Left ventricle myocardium inferior (tissue), 1 donor: ENCODE measurements around the gene FAM107B. TPM values are rescaled to one million over a fixed set of nuclear protein-coding genes. Genes with fewer than 3 reads are reported as not detected.

Source experiments
- DNase-seq: peaks from one replicate; pipeline ENCODE4 v3.0.0-alpha.2; 2020
- H3K27ac ChIP-seq: fragments of 200-600 bp; replicated peaks from 2 replicates; pipeline ENCODE4 v1.8.0; 2021
- H3K27me3 ChIP-seq: fragments of 200-600 bp; 2 replicates; pipeline ENCODE4 v1.8.0; 2021; ENCODE audit warnings: low read depth
- H3K36me3 ChIP-seq: fragments of 200-600 bp; 2 replicates; pipeline ENCODE4 v1.8.0; 2021
- H3K4me1 ChIP-seq: fragments of 200-600 bp; 2 replicates; pipeline ENCODE4 v1.8.0; 2021
- H3K4me3 ChIP-seq: fragments of 200-600 bp; 2 replicates; pipeline ENCODE4 v1.8.0; 2021; ENCODE audit warnings: mild to moderate bottlenecking, moderate library complexity
- H3K9me3 ChIP-seq: fragments of 200-600 bp; replicated peaks from 2 replicates; pipeline ENCODE4 v1.8.0; 2021
- intact Hi-C: fragments of 100-400 bp; cut with micrococcal nuclease; formaldehyde crosslinking; loops from one replicate; pipeline ENCODE4 v1.11.0; 2022
- total RNA-seq: library from RNA; stranded (reverse); fragmentation: NEBNext Ultra II Directional; extraction: Animal tissue kit (Norgen Biotek cat#: 25700); gene quantifications from one replicate; pipeline ENCODE4 v1.2.1, GENCODE V29; 2021
- TF ChIP-seq, protein P1 (sequence below): fragments of 200-600 bp; IDR thresholded peaks from 2 replicates; pipeline ENCODE4 v1.8.0; 2021; ENCODE audit warnings: antibody characterized with exemption, mild to moderate bottlenecking, borderline replicate concordance
- donor health status: DM: no; HTN: yes; CAD: no; lungs with severe emphysema.

The FAM107B gene
- total RNA-seq, 1 donor from 2014 or later = 4.7 TPM

DNA sequence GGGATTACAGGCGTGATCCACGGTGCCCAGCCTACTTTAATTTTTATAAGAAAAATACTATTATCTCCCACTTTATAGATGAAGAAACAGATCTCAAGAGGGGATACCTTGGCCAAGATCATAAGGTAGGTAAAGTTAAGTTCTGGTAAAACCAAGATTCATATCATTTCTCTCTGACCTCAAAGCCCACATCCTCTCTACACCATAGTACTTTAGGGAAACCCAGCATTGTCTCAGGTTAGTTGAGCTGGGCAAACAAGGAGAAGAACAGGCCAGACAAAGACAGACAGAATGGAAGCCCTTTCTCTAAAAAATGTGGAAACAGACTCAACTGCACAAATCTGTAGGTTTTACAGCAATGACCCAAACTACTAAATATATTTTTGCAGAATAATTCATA, 246.2 kb downstream of the FAM107B start:
- no peak overlapping the region for H3K4me3 ChIP-seq
- no peaks in the 10 kb centered on the region for H3K27me3 ChIP-seq
- H3K9me3 ChIP-seq = no peaks in the 10 kb centered on the region
- TF ChIP-seq, protein P1, sequence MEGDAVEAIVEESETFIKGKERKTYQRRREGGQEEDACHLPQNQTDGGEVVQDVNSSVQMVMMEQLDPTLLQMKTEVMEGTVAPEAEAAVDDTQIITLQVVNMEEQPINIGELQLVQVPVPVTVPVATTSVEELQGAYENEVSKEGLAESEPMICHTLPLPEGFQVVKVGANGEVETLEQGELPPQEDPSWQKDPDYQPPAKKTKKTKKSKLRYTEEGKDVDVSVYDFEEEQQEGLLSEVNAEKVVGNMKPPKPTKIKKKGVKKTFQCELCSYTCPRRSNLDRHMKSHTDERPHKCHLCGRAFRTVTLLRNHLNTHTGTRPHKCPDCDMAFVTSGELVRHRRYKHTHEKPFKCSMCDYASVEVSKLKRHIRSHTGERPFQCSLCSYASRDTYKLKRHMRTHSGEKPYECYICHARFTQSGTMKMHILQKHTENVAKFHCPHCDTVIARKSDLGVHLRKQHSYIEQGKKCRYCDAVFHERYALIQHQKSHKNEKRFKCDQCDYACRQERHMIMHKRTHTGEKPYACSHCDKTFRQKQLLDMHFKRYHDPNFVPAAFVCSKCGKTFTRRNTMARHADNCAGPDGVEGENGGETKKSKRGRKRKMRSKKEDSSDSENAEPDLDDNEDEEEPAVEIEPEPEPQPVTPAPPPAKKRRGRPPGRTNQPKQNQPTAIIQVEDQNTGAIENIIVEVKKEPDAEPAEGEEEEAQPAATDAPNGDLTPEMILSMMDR = no peak
- no peak for DNase-seq
- no peaks in the 10 kb centered on the region for H3K4me1 ChIP-seq
- intact Hi-C loops = no loop called here
- H3K27ac ChIP-seq = no peak overlapping the region
- peaks cover 3% of the 10 kb centered on the region for H3K36me3 ChIP-seq

DNA sequence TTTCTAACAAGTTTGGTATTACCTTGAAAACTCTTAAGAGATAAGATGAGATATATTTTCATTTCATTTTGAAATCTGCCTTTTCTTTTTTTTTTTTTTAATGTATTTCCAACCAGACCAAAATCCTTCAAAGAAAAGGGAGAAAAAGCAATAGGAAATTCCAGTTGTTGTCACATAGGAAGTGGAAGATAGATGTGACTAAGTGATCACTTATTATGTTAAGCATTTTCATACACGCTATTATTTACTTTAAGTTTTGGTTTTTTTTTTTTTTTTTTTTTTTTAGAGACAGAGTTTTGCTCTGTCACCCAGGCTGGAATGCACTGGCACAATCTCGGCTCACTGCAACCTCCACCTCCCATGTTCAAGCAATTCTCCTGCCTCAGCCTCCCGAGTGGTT, 246.8 kb downstream of the FAM107B start:
- Histone ChIP-seq H3K4me3 (no peak overlapping the region), H3K9me3 (no peaks in the 10 kb centered on the region), H3K36me3 (peaks cover 3% of the 10 kb centered on the region), H3K4me1 (no peaks in the 10 kb centered on the region), H3K27me3 (no peaks in the 10 kb centered on the region), H3K27ac (no peak overlapping the region)
- no peak for DNase-seq
- intact Hi-C loops = no loop called here
- TF ChIP-seq, protein P1 = no peak

DNA sequence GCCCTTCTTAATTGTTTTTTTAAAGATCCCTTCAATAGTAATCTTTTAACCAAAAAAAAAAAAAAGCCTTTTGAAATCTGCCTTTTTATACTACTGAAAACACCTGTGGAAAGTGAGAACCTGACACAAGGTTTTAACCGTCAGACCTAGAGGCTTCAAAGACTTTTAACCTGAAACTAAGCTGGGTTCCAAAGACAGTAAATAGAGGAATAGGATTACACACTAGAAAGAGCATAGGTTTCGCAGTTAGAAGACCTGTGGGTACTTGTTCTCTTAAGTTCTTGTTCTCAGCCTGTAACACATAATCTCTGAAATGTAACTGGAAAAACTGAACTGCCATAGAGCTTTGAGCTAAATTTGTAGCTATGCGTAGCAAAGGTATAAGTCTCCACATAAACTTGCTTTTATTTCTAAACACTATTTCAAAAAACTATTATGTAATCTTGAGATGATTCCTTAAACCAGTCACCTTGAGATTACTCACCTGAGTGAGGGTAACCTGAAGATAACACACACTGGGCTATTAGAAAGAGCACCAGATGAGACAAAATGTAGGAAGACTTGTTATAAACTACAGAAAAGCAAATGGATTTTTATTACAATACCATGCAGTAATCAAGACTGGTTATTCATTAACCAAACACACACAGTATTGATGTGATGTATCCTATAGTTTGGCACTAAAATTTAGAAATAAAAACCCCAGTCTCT, 247.4 kb downstream of the FAM107B start:
- Histone ChIP-seq H3K27ac (no peak overlapping the region), H3K4me3 (no peak overlapping the region), H3K9me3 (no peaks in the 10 kb centered on the region), H3K36me3 (peaks cover 3% of the 10 kb centered on the region), H3K4me1 (no peaks in the 10 kb centered on the region), H3K27me3 (no peaks in the 10 kb centered on the region)
- no peak for DNase-seq
- TF ChIP-seq, protein P1 = no peak
- intact Hi-C loops = no loop called here

DNA sequence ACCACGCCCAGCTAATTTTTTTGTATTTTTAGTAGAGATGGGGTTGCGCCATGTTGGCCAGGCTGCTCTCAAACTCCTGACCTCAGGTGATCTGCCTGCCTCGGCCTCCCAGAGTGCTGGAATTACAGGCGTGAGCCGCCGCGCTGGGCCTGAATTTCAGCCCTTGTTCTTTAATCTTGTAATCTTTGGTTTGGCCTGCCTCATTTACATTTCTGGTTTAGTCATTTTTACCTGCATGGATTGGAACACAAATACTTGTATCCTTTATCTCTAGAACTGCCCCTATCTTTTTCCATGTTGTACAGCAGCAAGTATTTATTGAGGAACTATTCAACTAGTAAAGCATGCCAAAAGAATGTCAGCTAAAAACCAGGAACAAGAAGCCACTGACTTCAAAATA, 248.4 kb downstream of the FAM107B start:
- intact Hi-C loops = no loop called here

DNA sequence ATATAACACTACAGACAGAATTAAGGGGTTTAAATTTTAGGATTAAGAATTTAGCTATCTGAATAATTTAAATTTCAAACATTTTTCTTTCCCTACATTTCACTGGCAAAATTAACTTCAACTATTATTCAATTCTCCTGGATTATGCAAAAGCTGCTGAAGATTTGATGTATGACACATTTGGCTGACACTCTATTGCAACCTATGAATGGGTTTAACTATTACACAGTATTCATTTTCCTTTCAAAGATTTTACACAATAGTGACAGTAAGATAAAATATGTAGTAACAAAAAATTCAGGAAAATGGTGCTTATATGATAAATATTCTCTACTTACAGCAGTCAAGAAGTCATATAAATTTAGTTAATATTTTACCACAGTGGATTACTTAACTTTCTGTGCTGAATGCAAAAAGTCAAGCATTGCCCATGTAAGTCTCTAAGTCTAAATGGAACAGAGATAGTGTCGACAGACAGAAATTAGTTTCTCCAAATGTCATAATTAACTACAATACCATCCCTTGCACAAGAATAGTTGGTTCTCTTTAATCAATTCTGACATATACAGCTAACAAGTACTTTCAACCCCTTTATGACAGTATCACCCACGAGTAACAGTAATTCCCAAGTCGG, 249.9 kb downstream of the FAM107B start:
- no peaks in the 10 kb centered on the region for H3K4me1 ChIP-seq
- TF ChIP-seq, protein P1 = no peak
- no peaks in the 10 kb centered on the region for H3K27me3 ChIP-seq
- DNase-seq = no peak
- no peak overlapping the region for H3K4me3 ChIP-seq
- intact Hi-C loops = no loop called here
- H3K9me3 ChIP-seq = no peaks in the 10 kb centered on the region
- peaks cover 15% of the 10 kb centered on the region for H3K36me3 ChIP-seq
- H3K27ac ChIP-seq = no peak overlapping the region

More for the DNA sequence above, 248.4 kb downstream of the FAM107B start:
- Histone ChIP-seq H3K36me3 (peaks cover 5% of the 10 kb centered on the region), H3K27me3 (no peaks in the 10 kb centered on the region), H3K9me3 (no peaks in the 10 kb centered on the region), H3K4me3 (no peak overlapping the region), H3K27ac (no peak overlapping the region), H3K4me1 (no peaks in the 10 kb centered on the region)
- TF ChIP-seq, protein P1 = no peak
- no peak for DNase-seq
